NCI-H2171 treated with DMSO at 0.1 percent for 48 hours (cell line): ENCODE results near the gene GSK3B.

Source experiments
- DNase-seq: peaks from one replicate; lab custom pipeline; 2025; lab: John Stamatoyannopoulos, UW

GSK3B gene

GRCh38 chr3:119880966-119881365, 213.3 kb downstream of the GSK3B start:
- no peak for DNase-seq

GRCh38 chr3:119873646-119874045, 220.6 kb downstream of the GSK3B start:
- no peak for DNase-seq

DNA sequence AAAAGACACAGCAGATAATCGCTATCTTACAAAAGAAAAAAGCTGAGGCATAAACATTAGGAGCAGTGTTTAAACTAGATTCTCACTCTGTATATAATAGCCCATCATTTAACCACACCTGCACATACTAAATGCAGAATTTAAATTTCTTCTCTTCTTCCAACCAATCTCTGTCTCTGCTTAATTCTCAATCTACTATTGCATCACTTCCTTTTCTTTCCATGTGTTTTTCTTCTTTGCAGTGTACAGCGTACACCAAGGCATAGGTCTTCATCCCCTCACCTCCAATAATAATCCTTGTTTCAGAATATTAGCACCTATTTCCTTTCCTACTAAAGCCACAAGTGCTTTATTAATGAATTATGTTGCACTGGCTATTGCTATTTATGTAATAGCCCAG, 221.5 kb downstream of the GSK3B start:
- DNase-seq: no peak

- no peak for DNase-seq
Observed at GRCh38 chr3:119871571-119871970, 222.7 kb downstream of the GSK3B start.

DNA sequence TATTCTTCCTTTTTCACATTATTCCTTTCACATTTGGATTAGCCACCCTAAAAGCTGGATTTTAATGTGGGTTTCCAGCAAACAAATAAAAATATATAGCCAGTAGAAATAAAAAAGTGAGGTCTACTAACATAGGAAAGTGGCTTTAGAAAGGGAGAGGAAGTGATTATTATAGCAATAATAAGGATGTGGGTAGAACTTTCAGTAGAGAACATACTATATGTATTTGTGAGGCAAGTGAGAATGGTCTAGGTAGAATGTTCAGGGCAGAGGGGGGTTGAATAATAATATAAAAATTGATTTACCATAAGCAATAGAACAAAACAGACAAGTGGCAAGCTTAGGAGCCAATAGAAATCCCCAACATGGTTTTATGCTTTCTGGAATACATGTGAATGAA, 223.7 kb downstream of the GSK3B start:
- no peak for DNase-seq

GRCh38 chr3:119864476-119864875, 229.8 kb downstream of the GSK3B start:
- DNase-seq: no peak

DNA sequence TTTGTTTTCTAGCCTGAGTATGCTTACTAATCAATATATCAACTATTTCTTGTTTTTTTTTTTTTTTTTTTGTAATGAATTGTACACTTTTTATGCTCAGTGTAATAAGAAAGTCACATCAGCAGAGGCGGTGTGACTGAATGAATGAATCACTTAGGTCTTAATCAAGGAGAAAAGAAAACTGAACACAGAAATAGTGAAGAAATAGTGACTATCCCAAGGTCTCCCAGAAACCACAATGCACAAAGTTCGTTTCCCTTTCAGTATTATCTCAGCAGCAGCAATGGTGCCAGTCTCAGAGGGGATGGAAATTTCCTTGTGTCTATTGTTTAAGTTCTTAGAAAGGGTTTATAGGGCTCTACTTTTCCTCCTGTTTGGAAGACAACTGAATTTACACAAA, 231.6 kb downstream of the GSK3B start:
- no peak for DNase-seq

DNA sequence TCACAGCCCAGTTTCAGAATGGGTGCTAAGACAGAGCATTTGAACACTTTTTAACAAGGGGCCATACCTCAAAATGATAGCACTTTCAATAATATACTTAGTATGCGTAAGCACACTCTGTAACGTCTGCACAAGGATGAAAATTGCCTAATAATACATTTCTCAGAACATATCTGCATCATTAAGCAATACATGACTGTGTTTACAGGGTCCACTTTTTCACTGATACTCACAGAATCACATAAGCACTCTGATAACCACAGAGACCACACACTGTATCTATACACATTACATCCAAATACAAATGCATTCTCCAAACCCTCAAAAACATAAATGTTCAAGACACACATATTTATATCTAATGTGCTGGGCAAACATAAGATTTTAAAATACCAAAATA, 232.6 kb downstream of the GSK3B start:
- DNase-seq: no peak

- DNase-seq: no peak
Observed at GRCh38 chr3:119859728-119860127, 234.5 kb downstream of the GSK3B start.

GRCh38 chr3:119858957-119859356, 235.3 kb downstream of the GSK3B start:
- DNase-seq: no peak

- no peak for DNase-seq
Observed at GRCh38 chr3:119856695-119857094, 237.6 kb downstream of the GSK3B start.

- DNase-seq: no peak
Observed at GRCh38 chr3:119849126-119849525, 245.1 kb downstream of the GSK3B start.

DNA sequence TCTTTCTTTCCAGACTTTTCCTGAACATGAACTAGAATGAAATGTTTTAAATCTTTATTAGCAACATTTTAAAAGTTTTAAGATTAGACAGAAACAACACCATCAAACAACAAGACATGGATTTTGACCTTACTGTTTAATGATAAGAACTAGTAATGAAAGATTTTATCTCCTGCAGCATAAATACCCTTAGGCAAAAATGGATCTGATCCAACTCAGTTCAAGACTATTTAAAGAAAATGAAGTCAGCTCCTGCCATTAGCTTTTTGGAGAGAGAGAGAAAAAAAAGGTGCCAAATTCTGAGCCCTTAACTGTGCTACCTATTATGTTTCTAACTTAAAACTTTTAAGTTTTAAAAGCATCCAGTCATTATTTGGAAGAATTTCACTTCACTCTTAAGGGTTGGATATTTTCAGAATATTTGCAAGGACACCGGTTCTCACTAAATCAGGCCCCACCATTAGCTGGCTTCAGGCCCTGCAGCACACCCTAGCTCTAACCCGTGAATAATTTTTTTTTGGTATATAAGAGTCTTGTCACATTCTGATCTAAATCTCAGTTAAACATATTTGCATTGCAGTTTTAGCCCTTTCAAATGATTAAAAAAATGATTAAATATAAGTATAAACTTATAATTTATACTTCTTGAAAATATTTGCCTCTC, 252.3 kb downstream of the GSK3B start:
- no peak for DNase-seq

GRCh38 chr3:119835556-119835955, 258.7 kb downstream of the GSK3B start:
- DNase-seq: no peak

- DNase-seq: no peak
Observed at GRCh38 chr3:119834754-119835370, 259.4 kb downstream of the GSK3B start.

DNA sequence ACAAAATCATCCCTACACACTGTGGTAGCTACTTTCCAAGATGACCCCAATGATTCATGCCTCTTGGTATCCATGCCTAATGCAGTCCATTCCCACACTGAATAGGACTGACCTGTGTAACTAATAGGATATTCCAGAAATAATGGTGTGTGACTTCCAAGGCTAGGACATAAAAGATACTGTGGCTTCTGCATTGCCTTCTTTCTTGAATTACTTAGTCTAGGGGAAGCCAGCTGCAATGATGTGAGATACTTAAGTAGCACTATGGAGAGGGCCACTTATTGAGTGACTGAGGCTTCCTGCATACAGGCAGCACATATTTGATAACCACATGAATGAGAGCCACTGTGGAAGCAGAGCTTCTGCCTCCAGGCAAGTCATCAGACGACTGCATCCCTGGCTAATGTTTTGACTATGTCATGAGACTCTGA, 262.3 kb downstream of the GSK3B start:
- DNase-seq: no peak

- DNase-seq: no peak
Observed at GRCh38 chr3:119831022-119831421, 263.2 kb downstream of the GSK3B start.

GRCh38 chr3:119829420-119829819, 264.8 kb downstream of the GSK3B start:
- no peak for DNase-seq

GRCh38 chr3:119826711-119827608, 267.3 kb downstream of the GSK3B start:
- DNase-seq: no peak

- no peak for DNase-seq
Observed at GRCh38 chr3:119825820-119826219, 268.4 kb downstream of the GSK3B start.

DNA sequence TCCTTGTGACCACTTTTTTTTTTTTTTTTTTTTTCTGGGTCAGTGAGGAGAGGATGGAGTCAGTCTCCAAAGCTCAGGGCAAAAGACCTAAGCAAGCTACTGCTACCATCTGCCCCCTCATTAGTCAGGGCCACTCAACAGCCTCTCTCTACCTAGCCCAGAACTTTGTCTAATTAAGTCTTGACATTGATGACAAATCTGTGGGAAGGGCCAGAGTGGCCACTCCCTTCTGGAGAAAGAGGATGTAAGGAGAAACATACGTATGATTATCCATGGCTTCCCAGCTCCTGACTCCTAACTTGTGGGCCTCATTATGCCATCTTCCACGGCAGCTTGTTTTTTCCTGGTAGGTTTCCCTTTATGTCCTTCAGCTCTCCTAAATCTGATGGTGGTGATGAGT, 274.4 kb downstream of the GSK3B start:
- DNase-seq: no peak

DNA sequence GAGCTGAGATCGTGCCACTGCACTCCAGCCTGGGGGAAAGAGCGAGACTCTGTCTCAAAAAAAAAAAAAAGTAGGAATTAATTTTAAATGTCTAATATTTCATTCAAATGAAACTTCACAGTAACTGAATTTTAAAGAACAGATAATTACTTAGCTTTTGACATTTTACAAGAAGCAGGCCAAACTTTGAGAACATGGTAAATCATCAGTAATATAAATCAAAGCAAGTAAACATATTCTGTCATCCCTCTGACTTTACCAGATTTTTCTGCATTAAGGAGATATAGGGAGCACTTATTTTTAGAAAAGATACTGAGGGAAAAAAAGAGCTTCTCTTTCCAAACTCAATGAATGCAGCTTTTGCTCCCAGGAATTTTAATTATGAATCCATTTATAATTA, 275.3 kb downstream of the GSK3B start:
- DNase-seq: no peak
